ENCODE results near the gene RNASEH2A. TPM values are rescaled to one million over a fixed set of nuclear protein-coding genes. Genes with fewer than 3 reads are reported as not detected.

RNASEH2A gene
- total RNA-seq, 2 experiments from 2014 or later: 54.8 to 55.6 TPM

- intact Hi-C loops (cut with micrococcal nuclease): no loop called here
- peaks cover 6% of the 10 kb centered on the region for H3K9me3 Mint-ChIP-seq
- CTCF ChIA-PET: interaction anchor here (1.4 kb wide), 1 partner anchor 25 kb away, joined by 3 read pairs; no protein-coding TSS in a partner anchor
These were observed 15.4 kb downstream of the RNASEH2A start for GRCh38 chr19:12821761-12822160.

GRCh38 chr19:12825254-12826131, 19.1 kb downstream of the RNASEH2A start:
- CTCF ChIA-PET: interaction anchor here (0.5 to 2.2 kb wide), 9 partner anchors 10 to 267 kb away, joined by 3 to 10 read pairs (median 4); no protein-coding TSS in a partner anchor
- Mint-ChIP-seq H3K27ac (no peak overlapping the region), H3K4me1 (ENCODE audit: low read depth) (peaks cover 7% of the 10 kb centered on the region), H3K4me3 (no peak overlapping the region), H3K9me3 (peaks cover 6% of the 10 kb centered on the region), H3K36me3 (ENCODE audit: low read depth) (peaks cover 3% of the 10 kb centered on the region), H3K27me3 (ENCODE audit: low read depth) (peaks cover 40% of the 10 kb centered on the region)
- intact Hi-C loops (cut with micrococcal nuclease): no loop called here
- DNase-seq: peak; percentile 41

More at GRCh38 chr19:12821761-12822160, 15.4 kb downstream of the RNASEH2A start:
- no peak overlapping the region for H3K27ac Mint-ChIP-seq
- peaks cover 6% of the 10 kb centered on the region for H3K36me3 Mint-ChIP-seq (ENCODE audit: low read depth)
- H3K27me3 Mint-ChIP-seq (ENCODE audit: low read depth): peaks cover 18% of the 10 kb centered on the region
- no peak for DNase-seq
- peaks cover 7% of the 10 kb centered on the region for H3K4me1 Mint-ChIP-seq (ENCODE audit: low read depth)
- no peak overlapping the region for H3K4me3 Mint-ChIP-seq

GRCh38 chr19:12828494-12828893, 22.1 kb downstream of the RNASEH2A start:
- H3K9me3 Mint-ChIP-seq: no peaks in the 10 kb centered on the region
- H3K27ac Mint-ChIP-seq: no peak overlapping the region
- peaks cover 14% of the 10 kb centered on the region for H3K4me1 Mint-ChIP-seq (ENCODE audit: low read depth)
- H3K36me3 Mint-ChIP-seq (ENCODE audit: low read depth): no peaks in the 10 kb centered on the region
- CTCF ChIA-PET: interaction anchor here (0.9 to 1.4 kb wide), 4 partner anchors 10 to 68 kb away, joined by 3 to 6 read pairs (median 3); no protein-coding TSS in a partner anchor
- peaks cover 61% of the 10 kb centered on the region for H3K27me3 Mint-ChIP-seq (ENCODE audit: low read depth)
- intact Hi-C loops (cut with micrococcal nuclease): no loop called here
- DNase-seq: peak; percentile 28
- H3K4me3 Mint-ChIP-seq: no peak overlapping the region

- Mint-ChIP-seq H3K36me3 (ENCODE audit: low read depth) (no peaks in the 10 kb centered on the region), H3K27me3 (ENCODE audit: low read depth) (peaks cover 71% of the 10 kb centered on the region), H3K4me3 (no peak overlapping the region), H3K4me1 (ENCODE audit: low read depth) (peaks cover 19% of the 10 kb centered on the region), H3K9me3 (no peaks in the 10 kb centered on the region), H3K27ac (no peak overlapping the region)
- CTCF ChIA-PET: interaction anchor here (1.6 to 2.0 kb wide), 2 partner anchors 14 to 37 kb away, joined by 4 to 5 read pairs; no protein-coding TSS in a partner anchor
- intact Hi-C loops (cut with micrococcal nuclease): no loop called here
- no peak for DNase-seq
These were observed 27.0 kb downstream of the RNASEH2A start for GRCh38 chr19:12833418-12833737.

GRCh38 chr19:12833738-12834565, 27.6 kb downstream of the RNASEH2A start:
- no peak overlapping the region for H3K4me3 Mint-ChIP-seq
- no peaks in the 10 kb centered on the region for H3K9me3 Mint-ChIP-seq
- peaks cover 19% of the 10 kb centered on the region for H3K4me1 Mint-ChIP-seq (ENCODE audit: low read depth)
- CTCF ChIA-PET: interaction anchor here (1.2 to 2.0 kb wide), 3 partner anchors 13 to 73 kb away, joined by 4 to 5 read pairs (median 4); no protein-coding TSS in a partner anchor
- H3K27me3 Mint-ChIP-seq (ENCODE audit: low read depth): peaks cover 68% of the 10 kb centered on the region
- peak; percentile 43 for DNase-seq
- intact Hi-C loops (cut with micrococcal nuclease): no loop called here
- H3K27ac Mint-ChIP-seq: no peak overlapping the region
- no peaks in the 10 kb centered on the region for H3K36me3 Mint-ChIP-seq (ENCODE audit: low read depth)

- Mint-ChIP-seq H3K4me1 (ENCODE audit: low read depth) (peaks cover 24% of the 10 kb centered on the region), H3K9me3 (no peaks in the 10 kb centered on the region), H3K4me3 (no peak within 1 kb of the TSS), H3K27ac (no peak within 1 kb of the TSS), H3K36me3 (ENCODE audit: low read depth) (no peaks in the 10 kb centered on the region), H3K27me3 (ENCODE audit: low read depth) (peaks cover 69% of the 10 kb centered on the region)
- DNase-seq: no peak
- CTCF ChIA-PET: interaction anchor here (1.2 to 2.0 kb wide), 3 partner anchors 13 to 74 kb away, joined by 4 to 5 read pairs (median 4); no protein-coding TSS in a partner anchor
- intact Hi-C loops (cut with micrococcal nuclease): no loop called here
These were observed 28.2 kb downstream of the RNASEH2A start, which contains the start of gene RTBDN for GRCh38 chr19:12834566-12834943. Gene RTBDN, minus strand, starts transcription at chr19:12834579. Its CDS starts 4,600 bp downstream, at chr19:12829979.

- Mint-ChIP-seq H3K27ac (no peak overlapping the region), H3K27me3 (ENCODE audit: low read depth) (peaks cover 69% of the 10 kb centered on the region), H3K9me3 (no peaks in the 10 kb centered on the region), H3K36me3 (ENCODE audit: low read depth) (no peaks in the 10 kb centered on the region), H3K4me1 (ENCODE audit: low read depth) (peaks cover 27% of the 10 kb centered on the region), H3K4me3 (no peak overlapping the region)
- CTCF ChIA-PET: interaction anchor here (1.2 to 2.0 kb wide), 3 partner anchors 12 to 75 kb away, joined by 4 to 5 read pairs (median 4); no protein-coding TSS in a partner anchor
- DNase-seq: peak; percentile 21
- intact Hi-C loops (cut with micrococcal nuclease): no loop called here
These were observed 28.8 kb downstream of the RNASEH2A start for GRCh38 chr19:12834976-12835757.

- peaks cover 73% of the 10 kb centered on the region for H3K27me3 Mint-ChIP-seq (ENCODE audit: low read depth)
- H3K36me3 Mint-ChIP-seq (ENCODE audit: low read depth): no peaks in the 10 kb centered on the region
- H3K27ac Mint-ChIP-seq: no peak overlapping the region
- peaks cover 38% of the 10 kb centered on the region for H3K4me1 Mint-ChIP-seq (ENCODE audit: low read depth)
- H3K4me3 Mint-ChIP-seq: no peak overlapping the region
- intact Hi-C loops (cut with micrococcal nuclease): no loop called here
- CTCF ChIA-PET: interaction anchor here (0.8 to 1.3 kb wide), 4 partner anchors 12 to 129 kb away, joined by 3 to 6 read pairs (median 4); no protein-coding TSS in a partner anchor
- H3K9me3 Mint-ChIP-seq: no peaks in the 10 kb centered on the region
- no peak for DNase-seq
These were observed 30.1 kb downstream of the RNASEH2A start for GRCh38 chr19:12836529-12836863.

- peak; percentile 22 for DNase-seq
- Mint-ChIP-seq H3K27ac (no peak overlapping the region), H3K4me1 (ENCODE audit: low read depth) (peaks cover 39% of the 10 kb centered on the region), H3K4me3 (no peak overlapping the region), H3K36me3 (ENCODE audit: low read depth) (no peaks in the 10 kb centered on the region), H3K27me3 (ENCODE audit: low read depth) (peaks cover 72% of the 10 kb centered on the region), H3K9me3 (no peaks in the 10 kb centered on the region)
- intact Hi-C loops (cut with micrococcal nuclease): no loop called here
- CTCF ChIA-PET: interaction anchor here (0.6 to 1.5 kb wide), 9 partner anchors 10 to 128 kb away, joined by 3 to 6 read pairs (median 5); no protein-coding TSS in a partner anchor
These were observed 30.8 kb downstream of the RNASEH2A start for GRCh38 chr19:12837225-12837624.

- no peak within 1 kb of the TSS for H3K27ac Mint-ChIP-seq
These were observed 31.9 kb downstream of the RNASEH2A start, which contains the start of gene MAST1 for GRCh38 chr19:12838182-12838885. Gene MAST1, plus strand, starts transcription at chr19:12838515. Its CDS starts 58 bp downstream, at chr19:12838573.

More at GRCh38 chr19:12838182-12838885, 31.9 kb downstream of the RNASEH2A start, which contains the start of gene MAST1:
- intact Hi-C loops (cut with micrococcal nuclease): no loop called here
- Mint-ChIP-seq H3K9me3 (no peaks in the 10 kb centered on the region), H3K4me1 (ENCODE audit: low read depth) (peaks cover 32% of the 10 kb centered on the region), H3K27me3 (ENCODE audit: low read depth) (peaks cover 71% of the 10 kb centered on the region), H3K4me3 (peak within 1 kb of the TSS; percentile 59), H3K36me3 (ENCODE audit: low read depth) (no peaks in the 10 kb centered on the region)
- DNase-seq: peak; percentile 58
- CTCF ChIA-PET: interaction anchor here (0.6 to 1.5 kb wide), 3 partner anchors 8 to 73 kb away, joined by 6 read pairs; no protein-coding TSS in a partner anchor

All from activated naive CD4-positive, alpha-beta T cell treated with anti-CD3 and anti-CD28 coated beads for 36 hours (primary cell).